ENCODE measurements around the gene SPATA22. TPM values are rescaled to one million over a fixed set of nuclear protein-coding genes. Genes with fewer than 3 reads are reported as not detected.
A peak's percentile ranks its signal among the peaks of the same experiment; 100 is the strongest.
"Not testable (repeated sequence)": the region's sequence is repeated elsewhere in the genome, so short reads cannot be mapped to it uniquely, and the experiment has no call there.

SPATA22 gene, protein sequence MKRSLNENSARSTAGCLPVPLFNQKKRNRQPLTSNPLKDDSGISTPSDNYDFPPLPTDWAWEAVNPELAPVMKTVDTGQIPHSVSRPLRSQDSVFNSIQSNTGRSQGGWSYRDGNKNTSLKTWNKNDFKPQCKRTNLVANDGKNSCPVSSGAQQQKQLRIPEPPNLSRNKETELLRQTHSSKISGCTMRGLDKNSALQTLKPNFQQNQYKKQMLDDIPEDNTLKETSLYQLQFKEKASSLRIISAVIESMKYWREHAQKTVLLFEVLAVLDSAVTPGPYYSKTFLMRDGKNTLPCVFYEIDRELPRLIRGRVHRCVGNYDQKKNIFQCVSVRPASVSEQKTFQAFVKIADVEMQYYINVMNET
- total RNA-seq (0.40 TPM), polyA plus RNA-seq (ENCODE audit: insufficient read depth in 1 of 8, insufficient read length in 8 of 8, low replicate concordance in 1 of 8) (1 to 10 TPM in 1 of 8 donors, under 1 TPM in 7; 0.16 to 1.4 (median 0.32) TPM)
- long read RNA-seq, donor 1: 0 reads
- long read RNA-seq, donor 2: 0 reads
- long read RNA-seq, donor 3: 0 reads
- long read RNA-seq, donor 4: 0 reads
- long read RNA-seq, donor 5: 0 reads
- long read RNA-seq, donor 6: 0 reads
- long read RNA-seq, donor 7: 0 reads
- long read RNA-seq, donor 8: 0 reads
- long read RNA-seq, donor 9: 0 reads
- long read RNA-seq, donor 10: 0 reads
- long read RNA-seq, donor 11: 0 reads

DNA sequence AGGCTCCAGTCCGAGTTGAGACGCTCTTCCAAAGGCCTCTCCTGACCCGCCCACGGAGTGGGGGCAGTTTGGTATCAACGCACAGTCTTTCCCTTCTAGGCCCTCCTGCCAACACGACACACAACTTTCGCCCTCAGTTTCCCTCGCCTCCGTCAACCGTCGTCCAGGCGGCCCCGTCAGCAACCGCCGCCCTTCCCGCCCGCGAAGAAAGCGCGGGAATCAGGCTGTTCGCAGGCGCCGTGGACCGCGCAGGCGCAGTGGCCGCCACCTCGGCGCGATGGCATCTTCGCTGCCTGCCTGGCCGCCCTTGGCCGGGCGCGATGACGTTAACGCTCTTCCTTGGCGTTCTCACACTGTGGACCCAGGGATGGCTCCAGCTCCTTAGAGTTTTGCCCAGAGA is at the start of gene SPATA22:
TSS of gene SPATA22 (minus strand) at position 221 of the 400 bp plus-strand sequence. CDS start 2,494 bp downstream, outside the sequence.
- WGBS (ENCODE audit: insufficient coverage): 93% methylated on average over 38 of the region's 38 CpGs
- Histone ChIP-seq H3K27me3 (ENCODE audit: control insufficient read depth, insufficient read depth, low read length) (no peaks in the 10 kb centered on the region), H3K4me3 (ENCODE audit: low read length) (no peak within 1 kb of the TSS), H3K36me3 (ENCODE audit: control insufficient read depth, insufficient read depth, low read length) (no peaks in the 10 kb centered on the region), H3K9me3 (replicated peaks; ENCODE audit: control insufficient read depth, low read depth, low read length) (no peaks in the 10 kb centered on the region), H3K4me1 (ENCODE audit: control insufficient read depth, insufficient read depth, low read length) (peaks cover 2% of the 10 kb centered on the region), H3K27ac (ENCODE audit: low read length) (no peak within 1 kb of the TSS)
- DNase-seq: no peak

DNA sequence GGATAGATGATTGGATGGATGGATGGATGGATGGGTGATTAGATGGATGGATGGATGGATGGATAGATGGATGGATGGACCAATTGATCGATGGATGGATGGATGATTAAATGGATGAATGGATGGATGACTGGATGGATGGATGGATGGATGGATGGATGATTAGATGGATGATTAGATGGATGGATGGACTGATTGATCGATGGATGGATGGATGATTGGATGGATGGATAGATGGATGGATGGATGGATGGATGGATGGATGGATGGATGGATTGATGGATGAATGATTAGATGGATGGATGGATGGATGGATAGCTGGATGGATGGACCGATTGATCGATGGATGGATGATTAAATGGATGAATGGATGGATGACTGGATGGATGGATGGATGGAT is 47.9 kb upstream of the SPATA22 start:
- H3K4me1 ChIP-seq (ENCODE audit: control insufficient read depth, insufficient read depth, low read length); H3K27ac ChIP-seq (ENCODE audit: low read length); H3K4me3 ChIP-seq (ENCODE audit: low read length); H3K36me3 ChIP-seq (ENCODE audit: control insufficient read depth, insufficient read depth, low read length); H3K9me3 ChIP-seq (replicated peaks; ENCODE audit: control insufficient read depth, low read depth, low read length); H3K27me3 ChIP-seq (ENCODE audit: control insufficient read depth, insufficient read depth, low read length); DNase-seq: not testable (repeated sequence)
- 97% methylated on average over 4 of the region's 4 CpGs for WGBS (ENCODE audit: insufficient coverage)

DNA sequence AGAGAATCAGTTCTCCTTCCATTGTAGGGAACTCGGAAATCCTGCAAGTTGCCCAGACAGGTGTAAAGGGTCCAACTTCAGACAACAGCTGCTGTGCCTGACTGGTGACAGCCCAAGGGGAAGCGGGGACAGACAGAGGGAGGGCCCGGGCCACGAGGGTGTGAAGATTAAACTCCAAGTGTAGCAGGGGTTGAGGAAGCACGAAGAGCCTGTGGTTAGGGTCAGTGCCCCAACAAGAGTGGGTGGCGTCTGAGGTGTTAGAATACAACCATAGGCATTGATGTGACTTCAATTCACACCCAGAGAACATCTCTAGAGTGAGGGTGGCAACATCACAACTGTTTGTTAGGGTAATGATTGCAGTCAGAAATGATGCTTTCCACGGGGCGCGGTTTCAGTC is 43.3 kb upstream of the SPATA22 start:
- Histone ChIP-seq H3K4me3 (ENCODE audit: low read length) (no peak overlapping the region), H3K27ac (ENCODE audit: low read length) (no peak overlapping the region), H3K27me3 (ENCODE audit: control insufficient read depth, insufficient read depth, low read length) (no peaks in the 10 kb centered on the region), H3K9me3 (replicated peaks; ENCODE audit: control insufficient read depth, low read depth, low read length) (no peaks in the 10 kb centered on the region), H3K36me3 (ENCODE audit: control insufficient read depth, insufficient read depth, low read length) (no peaks in the 10 kb centered on the region), H3K4me1 (ENCODE audit: control insufficient read depth, insufficient read depth, low read length) (peaks cover 24% of the 10 kb centered on the region)
- DNase-seq: no peak
- WGBS (ENCODE audit: insufficient coverage): 90% methylated on average over 9 of the region's 9 CpGs

DNA sequence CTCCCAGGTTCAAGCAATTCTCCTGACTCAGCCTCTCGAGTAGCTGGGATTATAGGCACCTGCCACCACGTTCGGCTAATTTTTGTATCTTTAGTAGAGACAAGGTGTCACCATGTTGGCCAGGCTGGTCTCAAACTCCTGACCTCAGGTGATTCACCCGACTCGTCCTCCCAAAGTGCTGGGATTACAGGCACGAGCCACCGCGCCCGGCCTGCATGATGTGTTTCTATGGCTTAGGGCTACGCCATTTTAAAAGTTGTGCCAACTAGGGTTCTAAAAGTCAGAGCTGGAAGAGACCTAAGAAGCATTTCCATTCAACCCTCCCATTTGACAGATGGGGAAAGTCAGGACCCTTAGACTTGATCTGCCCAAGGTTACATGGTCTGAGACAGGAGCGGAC is 42.5 kb upstream of the SPATA22 start:
- WGBS (ENCODE audit: insufficient coverage): 95% methylated on average over 10 of the region's 11 CpGs
- H3K4me1 ChIP-seq (ENCODE audit: control insufficient read depth, insufficient read depth, low read length): peaks cover 24% of the 10 kb centered on the region
- not testable (repeated sequence) for H3K27me3 ChIP-seq (ENCODE audit: control insufficient read depth, insufficient read depth, low read length); H3K27ac ChIP-seq (ENCODE audit: low read length); H3K36me3 ChIP-seq (ENCODE audit: control insufficient read depth, insufficient read depth, low read length); H3K4me3 ChIP-seq (ENCODE audit: low read length); H3K9me3 ChIP-seq (replicated peaks; ENCODE audit: control insufficient read depth, low read depth, low read length); DNase-seq

DNA sequence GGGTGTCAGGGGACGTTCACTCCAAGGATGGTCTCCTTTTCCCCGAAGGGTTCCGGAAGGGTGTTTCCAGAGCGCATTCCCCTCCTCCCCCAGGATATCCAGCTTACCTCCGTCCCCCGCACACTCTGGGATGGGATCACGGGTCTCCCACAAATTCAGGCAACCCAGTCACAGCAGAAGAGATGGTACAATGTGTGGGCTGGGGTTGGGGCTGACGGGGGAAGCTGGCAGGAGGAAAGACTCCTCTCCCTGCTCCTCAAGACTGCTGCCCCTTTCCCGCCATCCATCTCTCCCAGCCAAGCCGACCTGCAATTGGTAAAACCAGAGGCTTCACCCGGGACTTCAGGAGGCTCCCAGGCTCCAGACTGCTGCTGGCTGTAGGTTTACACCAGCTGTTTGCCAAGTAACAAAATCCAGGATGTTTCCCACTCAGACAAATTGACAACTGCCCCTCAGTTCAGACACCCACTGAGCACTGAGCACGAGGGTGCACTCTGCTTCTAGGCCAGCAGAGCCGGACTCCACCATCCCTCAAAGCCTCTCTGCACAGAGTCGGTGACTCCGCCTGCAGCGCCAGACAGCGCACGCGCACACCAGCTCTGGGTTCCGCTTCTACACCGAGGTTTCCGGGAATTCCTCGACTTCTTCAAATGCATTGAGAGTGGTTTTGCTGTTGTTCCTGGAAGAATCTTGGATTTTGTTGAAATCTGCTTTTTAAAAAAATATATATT is 41.9 kb upstream of the SPATA22 start:
- no peak for DNase-seq
- WGBS (ENCODE audit: insufficient coverage): 39% methylated on average over 4 of the region's 23 CpGs
- Histone ChIP-seq H3K27ac (ENCODE audit: low read length) (peak overlapping the region; percentile 83), H3K9me3 (replicated peaks; ENCODE audit: control insufficient read depth, low read depth, low read length) (no peaks in the 10 kb centered on the region), H3K4me3 (ENCODE audit: low read length) (no peak overlapping the region), H3K27me3 (ENCODE audit: control insufficient read depth, insufficient read depth, low read length) (no peaks in the 10 kb centered on the region), H3K4me1 (ENCODE audit: control insufficient read depth, insufficient read depth, low read length) (peaks cover 24% of the 10 kb centered on the region), H3K36me3 (ENCODE audit: control insufficient read depth, insufficient read depth, low read length) (no peaks in the 10 kb centered on the region)

DNA sequence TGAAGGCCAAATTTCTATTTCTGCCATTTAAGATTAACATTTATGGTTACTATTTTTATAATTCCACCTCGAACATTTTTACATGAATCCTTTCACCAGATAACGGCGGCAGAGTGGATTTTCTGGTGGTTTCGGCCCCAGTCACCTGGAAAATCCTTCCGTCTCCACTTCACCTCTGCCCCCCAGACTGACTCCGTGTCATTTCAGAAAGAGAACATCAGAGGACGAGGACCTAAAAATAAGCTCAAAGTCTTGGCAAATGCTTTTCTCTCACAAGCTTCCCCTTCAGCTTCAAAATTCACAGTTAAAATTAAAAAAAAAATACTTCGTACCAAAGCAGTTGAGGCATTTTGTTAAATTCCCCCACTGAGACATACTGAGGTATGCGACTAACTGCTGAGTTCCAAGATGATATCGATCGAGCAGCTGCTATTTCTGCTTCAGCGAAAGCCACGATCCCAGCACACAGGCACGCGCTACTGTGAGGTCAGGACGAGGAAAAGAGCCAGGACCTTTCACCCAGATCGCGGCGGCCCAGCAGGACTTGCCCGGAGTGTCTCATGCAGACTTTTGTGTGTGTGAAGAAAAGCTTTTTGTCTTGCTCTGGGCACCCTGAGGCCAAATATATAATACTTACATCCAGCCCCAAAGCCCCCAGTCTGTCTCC is 41.0 kb upstream of the SPATA22 start:
- no peaks in the 10 kb centered on the region for H3K27me3 ChIP-seq (ENCODE audit: control insufficient read depth, insufficient read depth, low read length)
- no peak overlapping the region for H3K4me3 ChIP-seq (ENCODE audit: low read length)
- peak overlapping the region; percentile 83 for H3K27ac ChIP-seq (ENCODE audit: low read length)
- H3K9me3 ChIP-seq (replicated peaks; ENCODE audit: control insufficient read depth, low read depth, low read length): no peaks in the 10 kb centered on the region
- H3K4me1 ChIP-seq (ENCODE audit: control insufficient read depth, insufficient read depth, low read length): peaks cover 24% of the 10 kb centered on the region
- peak; percentile 95 for DNase-seq
- H3K36me3 ChIP-seq (ENCODE audit: control insufficient read depth, insufficient read depth, low read length): no peaks in the 10 kb centered on the region
- WGBS (ENCODE audit: insufficient coverage): 18% methylated on average over 15 of the region's 20 CpGs

DNA sequence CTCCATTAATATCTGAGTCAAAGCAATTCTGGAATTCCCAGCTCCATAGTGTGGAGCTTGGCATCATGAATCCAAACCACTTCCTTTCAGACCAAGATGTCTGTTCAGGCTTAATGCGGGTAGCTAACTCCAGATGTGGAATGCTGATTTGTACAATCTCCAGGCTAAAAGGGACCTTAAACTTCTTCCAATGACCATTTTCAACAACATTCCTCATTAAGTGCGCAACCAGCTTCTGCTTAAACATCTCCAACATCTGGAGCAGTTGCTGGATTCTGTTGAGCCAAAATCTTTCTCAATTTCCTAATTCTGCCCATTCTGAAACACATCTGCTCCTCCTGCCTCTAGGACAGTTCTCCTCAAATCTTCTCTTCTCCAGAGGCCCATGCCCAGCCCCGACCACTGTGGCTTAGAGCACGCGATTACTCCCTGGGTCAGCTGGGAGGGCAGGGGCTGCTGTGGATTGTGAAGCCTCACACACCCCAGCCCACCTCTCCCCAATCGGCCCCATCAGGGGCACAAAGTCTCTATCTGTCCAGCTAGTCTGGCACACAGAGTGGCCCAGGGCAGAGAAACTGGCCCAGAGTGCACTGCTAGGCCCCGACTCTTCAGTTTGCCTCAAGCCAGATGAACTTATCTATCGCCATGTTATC is 40.4 kb upstream of the SPATA22 start:
- WGBS (ENCODE audit: insufficient coverage): 41% methylated on average over 5 of the region's 8 CpGs
- no peaks in the 10 kb centered on the region for H3K27me3 ChIP-seq (ENCODE audit: control insufficient read depth, insufficient read depth, low read length)
- no peaks in the 10 kb centered on the region for H3K9me3 ChIP-seq (replicated peaks; ENCODE audit: control insufficient read depth, low read depth, low read length)
- H3K27ac ChIP-seq (ENCODE audit: low read length): peak overlapping the region; percentile 83
- H3K36me3 ChIP-seq (ENCODE audit: control insufficient read depth, insufficient read depth, low read length): no peaks in the 10 kb centered on the region
- H3K4me3 ChIP-seq (ENCODE audit: low read length): no peak overlapping the region
- DNase-seq: peak; percentile 51
- peaks cover 24% of the 10 kb centered on the region for H3K4me1 ChIP-seq (ENCODE audit: control insufficient read depth, insufficient read depth, low read length)

DNA sequence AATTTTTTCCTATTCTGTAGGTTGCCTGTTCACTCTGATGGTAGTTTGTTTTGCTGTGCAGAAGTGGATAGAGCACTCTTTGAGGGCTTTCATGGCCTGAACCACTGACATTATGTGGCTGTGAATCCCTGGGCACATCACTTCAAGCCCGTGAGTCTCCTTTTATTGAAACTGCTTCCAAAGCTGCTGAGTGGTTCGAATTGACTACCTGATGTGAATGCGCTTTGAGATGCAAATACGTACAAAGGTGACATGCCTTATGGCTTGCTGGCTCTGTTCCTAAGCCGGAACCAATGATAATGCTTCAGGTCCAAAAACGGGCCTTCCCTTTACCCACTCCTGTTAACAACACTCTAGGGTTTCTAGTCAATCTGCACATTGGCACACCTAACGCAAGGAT is 38.5 kb upstream of the SPATA22 start:
- WGBS (ENCODE audit: insufficient coverage): 98% methylated on average over 5 of the region's 7 CpGs
- no peaks in the 10 kb centered on the region for H3K36me3 ChIP-seq (ENCODE audit: control insufficient read depth, insufficient read depth, low read length)
- H3K27ac ChIP-seq (ENCODE audit: low read length): no peak overlapping the region
- H3K4me3 ChIP-seq (ENCODE audit: low read length): no peak overlapping the region
- H3K9me3 ChIP-seq (replicated peaks; ENCODE audit: control insufficient read depth, low read depth, low read length): no peaks in the 10 kb centered on the region
- DNase-seq: no peak
- H3K4me1 ChIP-seq (ENCODE audit: control insufficient read depth, insufficient read depth, low read length): peaks cover 24% of the 10 kb centered on the region
- no peaks in the 10 kb centered on the region for H3K27me3 ChIP-seq (ENCODE audit: control insufficient read depth, insufficient read depth, low read length)

DNA sequence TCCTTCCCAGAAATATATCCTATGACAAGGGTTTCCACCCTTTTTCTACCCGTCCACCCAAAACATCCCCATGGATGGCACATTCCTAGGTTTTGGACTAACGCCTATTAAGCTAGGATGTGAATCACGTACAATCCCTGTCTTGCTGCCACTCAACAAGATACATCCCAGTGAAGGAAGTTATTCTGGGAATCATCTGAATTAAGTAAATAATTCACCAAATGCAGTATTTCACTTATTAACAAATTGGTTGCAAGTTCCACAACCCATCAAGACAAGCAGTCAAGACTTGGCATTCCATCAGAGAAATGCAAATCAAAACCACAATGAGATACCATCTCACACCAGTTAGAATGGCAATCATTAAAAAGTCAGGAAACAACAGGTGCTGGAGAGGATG is 36.2 kb upstream of the SPATA22 start:
- no peak overlapping the region for H3K4me3 ChIP-seq (ENCODE audit: low read length)

More for the DNA sequence above, 36.2 kb upstream of the SPATA22 start:
- Histone ChIP-seq H3K27me3 (ENCODE audit: control insufficient read depth, insufficient read depth, low read length) (no peaks in the 10 kb centered on the region), H3K27ac (ENCODE audit: low read length) (no peak overlapping the region), H3K9me3 (replicated peaks; ENCODE audit: control insufficient read depth, low read depth, low read length) (no peaks in the 10 kb centered on the region), H3K4me1 (ENCODE audit: control insufficient read depth, insufficient read depth, low read length) (peaks cover 14% of the 10 kb centered on the region), H3K36me3 (ENCODE audit: control insufficient read depth, insufficient read depth, low read length) (no peaks in the 10 kb centered on the region)
- no peak for DNase-seq
- 80% methylated on average over 1 of the region's 3 CpGs for WGBS (ENCODE audit: insufficient coverage)

All from muscle of leg (tissue), 16 donors.